ENCODE results near the gene FPGS. TPM values are rescaled to one million over a fixed set of nuclear protein-coding genes. Genes with fewer than 3 reads are reported as not detected.

FPGS gene
- total and polyA plus RNA-seq, 2 of the 4 experiments (the other 2 are of a cell fraction) = 43.9 to 75.7 TPM

- Histone ChIP-seq H2AK5ac (ENCODE audit: low read depth, low read length) (no peak overlapping the region), H3K27me3 (ENCODE audit: control insufficient read depth, insufficient read depth, low read length) (peaks cover 55% of the 10 kb centered on the region), H3K9ac (ENCODE audit: low read depth, low read length) (no peak overlapping the region), H4K20me1 (ENCODE audit: insufficient read depth, low read length) (peaks cover 6% of the 10 kb centered on the region; the same call in 1 of the 2 replicates), H3K4ac (ENCODE audit: low read depth, low read length) (no peak overlapping the region), H2BK5ac (ENCODE audit: low read depth, low read length, poor library complexity, severe bottlenecking) (no peak overlapping the region), H3K23ac (ENCODE audit: low read depth, low read length) (no peak overlapping the region), H3K4me3 (ENCODE audit: insufficient read depth, low read depth, low read length) (no peak overlapping the region), H3K27ac (ENCODE audit: insufficient read depth, low read length) (no peak overlapping the region), H2BK15ac (ENCODE audit: low read depth, low read length) (no peak overlapping the region), H3K9me1 (ENCODE audit: insufficient read depth, low read length) (peaks cover 3% of the 10 kb centered on the region; the same call in 1 of the 2 replicates), H3K9me3 (ENCODE audit: control insufficient read depth, insufficient read depth, low read length) (no peaks in the 10 kb centered on the region), H4K91ac (ENCODE audit: insufficient read depth, low read depth, low read length) (no peak overlapping the region), H2BK20ac (ENCODE audit: low read depth, low read length) (no peak overlapping the region), H3K18ac (ENCODE audit: low read depth, low read length) (no peak overlapping the region), H3K56ac (ENCODE audit: extremely low read depth, insufficient read depth, low read length) (no peak overlapping the region), H2AK9ac (replicated peaks; ENCODE audit: low read depth, low read length, poor library complexity) (no peak overlapping the region), H4K5ac (ENCODE audit: low read depth, low read length) (no peak overlapping the region), H3K79me1 (ENCODE audit: low read depth in 1 of 2, low read length in 2 of 2) (no peaks in the 10 kb centered on the region), H3K14ac (replicated peaks; ENCODE audit: low read depth, low read length) (no peak overlapping the region), H2AFZ (replicated peaks; ENCODE audit: low read length, poor library complexity) (no peak overlapping the region), H4K8ac (ENCODE audit: low read depth in 2 of 2, low read length in 2 of 2) (no peak overlapping the region), H3K36me3 (ENCODE audit: control insufficient read depth, insufficient read depth, low read length) (no peaks in the 10 kb centered on the region), H3K4me2 (ENCODE audit: low read depth, low read length) (no peak overlapping the region), H2BK120ac (ENCODE audit: low read depth, low read length) (no peak overlapping the region), H3K4me1 (ENCODE audit: control insufficient read depth, insufficient read depth, low read length) (no peaks in the 10 kb centered on the region)
- no peak for ATAC-seq (ENCODE audit: low read depth)
- ChIA-PET CTCF (interaction anchor here (0.8 kb wide), 1 partner anchor 12 kb away, joined by 3 read pairs; no protein-coding TSS in a partner anchor), POLR2A (ENCODE audit: unreplicated experiment) (no interaction called here)
- DNase-seq = no peak
- in situ Hi-C loops (cut with MboI; ENCODE audit: low sequenced_read_pairs) = no loop called here
- no TSS peak for BruUV-seq (replicated peaks)
- dilution Hi-C loops (cut with HindIII; ENCODE audit: low sequenced_read_pairs, unreplicated experiment) = no loop called here
- 100% methylated on average over 1 of the region's 3 CpGs; no CpG with 5 or more reads in 1 of the 2 experiments for WGBS, 2 experiments (ENCODE audit: extremely low coverage in 2 of 2, insufficient read length in 1 of 2)
- no peak for TF ChIP-seq POLR2A (IDR thresholded peaks at IDR 0.05; ENCODE audit: low read depth, low read length)
- TF ChIP-seq MAZ (IDR thresholded peaks at IDR 0.05; ENCODE audit: borderline replicate concordance, low read depth, low read length) = no peak
- TF ChIP-seq FOS (IDR thresholded peaks at IDR 0.05; ENCODE audit: low read depth, low read length) = no peak
- no peak for TF ChIP-seq RAD21 (IDR thresholded peaks at IDR 0.05; ENCODE audit: low read length)
- no peak for TF ChIP-seq NFE2L2 (IDR thresholded peaks at IDR 0.05; ENCODE audit: low read depth, low read length)
- TF ChIP-seq MAFK (IDR thresholded peaks at IDR 0.05; ENCODE audit: low read depth, low read length) = no peak
- TF ChIP-seq CHD1 (IDR thresholded peaks at IDR 0.05; ENCODE audit: low read depth, low read length) = no peak
- no peak for TF ChIP-seq ELK1 (IDR thresholded peaks at IDR 0.05; ENCODE audit: borderline replicate concordance, low read depth, low read length)
- no peak for TF ChIP-seq RFX5 (IDR thresholded peaks at IDR 0.05; ENCODE audit: low read depth, low read length)
- no peak for TF ChIP-seq MXI1 (IDR thresholded peaks at IDR 0.05; ENCODE audit: borderline replicate concordance, low read depth, low read length)
- no peak for TF ChIP-seq SMC3 (IDR thresholded peaks at IDR 0.05; ENCODE audit: low read depth, low read length)
- no peak for TF ChIP-seq CTCF (conservative IDR thresholded peaks at IDR 0.05; ENCODE audit: low read depth, low read length)
- TF ChIP-seq USF2 (IDR thresholded peaks at IDR 0.05; ENCODE audit: low read depth, low read length) = no peak
- no peak for TF ChIP-seq RCOR1 (IDR thresholded peaks at IDR 0.05; ENCODE audit: insufficient replicate concordance, low read length)
- TF ChIP-seq BHLHE40 (IDR thresholded peaks at IDR 0.05; ENCODE audit: low read depth, low read length) = no peak
- no peak for TF ChIP-seq CEBPB (IDR thresholded peaks at IDR 0.05; ENCODE audit: low read depth, low read length)
- intact Hi-C loops (cut with micrococcal nuclease) = no loop called here
Observed at GRCh38 chr9:127756233-127756632, 46.4 kb upstream of the FPGS start.
